Peyer's patch (tissue), 4 donors: ENCODE measurements around the gene PIGX. TPM values are rescaled to one million over a fixed set of nuclear protein-coding genes. Genes with fewer than 3 reads are reported as not detected.
A peak's percentile ranks its signal among the peaks of the same experiment; 100 is the strongest.

ENCODE experiments used
- DNase-seq, 3 donors: peaks; one replicate each; pipeline ENCODE4 v3.0.0-alpha.2; 2017 to 2019
- H3K27ac ChIP-seq, 4 donors: fragments of 200-600 bp; sonication (generic); one replicate each; pipeline ENCODE4 v1.5.1; 2016 to 2019
- H3K27me3 ChIP-seq, 2 donors: fragments of 200-600 bp; sonication (generic); one replicate each; pipeline ENCODE4 v1.5.1; 2019
- H3K36me3 ChIP-seq, 3 donors: fragments of 200-600 bp; sonication (generic); one replicate each; pipeline ENCODE4 v1.5.1; 2016 to 2019
- H3K4me1 ChIP-seq, 4 donors: fragments of 200-600 bp; sonication (generic); one replicate each; pipeline ENCODE4 v1.5.1; 2016 to 2019
- H3K4me3 ChIP-seq, 4 donors: fragments of 200-600 bp; sonication (generic); 1 replicate in 3 of 4; 2 replicates in 1 of 4; pipeline ENCODE4 v1.5.1; 2016 to 2019; ENCODE audit warnings: mild to moderate bottlenecking in 1 of 4
- H3K9me3 ChIP-seq, 4 donors: fragments of 200-600 bp; sonication (generic); one replicate each; pipeline ENCODE4 v1.5.1; 2016 to 2019; ENCODE audit warnings: mild to moderate bottlenecking in 1 of 4
- POLR2A ChIP-seq, 2 donors: fragments of 450-650 bp; IDR thresholded peaks; one replicate each; pipeline ENCODE4 v1.5.1; 2017; ENCODE audit warnings: antibody characterized with exemption in 2 of 2, mild to moderate bottlenecking in 2 of 2, moderate library complexity in 2 of 2
- total RNA-seq, 4 donors: library from RNA; depleted of rRNA; stranded (reverse); fragments of >200 nt; gene quantifications; one replicate each; pipeline ENCODE4 v1.1.0, GENCODE V29; 2016
- TF ChIP-seq, protein P1 (sequence below), 6 experiments: fragments of 450-650 bp in 4 of 6; fragments of 200-600 bp in 2 of 6; sonication (generic) in 1 of 6; IDR thresholded peaks; one replicate each; pipeline ENCODE4 v1.5.1; 2017 to 2019; ENCODE audit warnings: antibody characterized with exemption in 6 of 6, mild to moderate bottlenecking in 3 of 6, moderate library complexity in 1 of 6

Gene PIGX
- total RNA-seq: 10 to 100 TPM in 3 of 4 donors, 1 to 10 TPM in 1; 9.4 to 26.1 (median 15.2) TPM

DNA sequence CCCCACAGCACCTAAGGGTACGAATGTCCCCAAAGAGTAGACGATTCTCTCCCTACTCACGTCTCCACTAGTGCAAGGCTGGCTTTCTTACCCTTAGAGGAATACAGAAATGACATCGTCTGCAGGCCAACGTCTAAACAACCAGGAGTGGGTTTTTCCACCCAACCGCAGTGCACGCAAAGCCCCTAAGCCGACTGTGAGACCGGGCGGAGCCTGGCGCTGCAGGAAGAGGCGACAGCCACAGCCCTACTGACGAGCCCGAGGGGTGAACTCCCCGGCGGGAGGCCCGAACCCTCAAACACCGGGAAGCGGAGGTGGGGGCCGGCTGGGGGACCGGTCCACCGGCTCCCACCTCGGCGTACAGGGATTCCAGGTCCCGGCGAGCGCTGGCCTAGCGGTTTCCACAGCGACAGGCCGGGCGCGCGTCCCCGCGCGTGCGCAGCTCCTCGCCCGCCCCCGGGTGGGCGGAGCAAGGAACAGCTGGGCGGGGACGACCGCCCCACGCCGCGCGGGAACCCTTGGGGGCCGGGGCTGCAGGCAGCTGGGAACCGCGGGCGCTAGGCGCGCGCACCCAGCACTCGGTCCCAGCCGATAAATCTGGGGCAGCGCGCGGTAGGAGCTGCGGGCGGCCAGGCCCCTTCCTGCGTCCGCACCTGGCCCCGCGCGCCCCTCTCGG lies at the start of gene PIGX, which contains the start of gene CEP19:
Gene PIGX, plus strand, starts transcription at position 540 of the 676 bp plus-strand sequence.
Gene CEP19, minus strand, starts transcription at position 413 of the 676 bp plus-strand sequence. CDS start 3,593 bp downstream, outside the sequence.
- Histone ChIP-seq H3K36me3 (no peaks in the 10 kb centered on the region), H3K27ac (peak within 1 kb of the TSS; percentile 82 to 98 (median 94)), H3K4me3 (peak within 1 kb of the TSS; percentile 46 to 97 (median 88)), H3K9me3 (no peaks in the 10 kb centered on the region), H3K4me1 (peaks cover 0 to 6% (median 2%) of the 10 kb centered on the region in 4 donors), H3K27me3 (no peaks in the 10 kb centered on the region)
- TF ChIP-seq, protein P1, sequence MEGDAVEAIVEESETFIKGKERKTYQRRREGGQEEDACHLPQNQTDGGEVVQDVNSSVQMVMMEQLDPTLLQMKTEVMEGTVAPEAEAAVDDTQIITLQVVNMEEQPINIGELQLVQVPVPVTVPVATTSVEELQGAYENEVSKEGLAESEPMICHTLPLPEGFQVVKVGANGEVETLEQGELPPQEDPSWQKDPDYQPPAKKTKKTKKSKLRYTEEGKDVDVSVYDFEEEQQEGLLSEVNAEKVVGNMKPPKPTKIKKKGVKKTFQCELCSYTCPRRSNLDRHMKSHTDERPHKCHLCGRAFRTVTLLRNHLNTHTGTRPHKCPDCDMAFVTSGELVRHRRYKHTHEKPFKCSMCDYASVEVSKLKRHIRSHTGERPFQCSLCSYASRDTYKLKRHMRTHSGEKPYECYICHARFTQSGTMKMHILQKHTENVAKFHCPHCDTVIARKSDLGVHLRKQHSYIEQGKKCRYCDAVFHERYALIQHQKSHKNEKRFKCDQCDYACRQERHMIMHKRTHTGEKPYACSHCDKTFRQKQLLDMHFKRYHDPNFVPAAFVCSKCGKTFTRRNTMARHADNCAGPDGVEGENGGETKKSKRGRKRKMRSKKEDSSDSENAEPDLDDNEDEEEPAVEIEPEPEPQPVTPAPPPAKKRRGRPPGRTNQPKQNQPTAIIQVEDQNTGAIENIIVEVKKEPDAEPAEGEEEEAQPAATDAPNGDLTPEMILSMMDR (IDR thresholded peaks at IDR 0.05): peak in 3 of 6 experiments; percentile 45 to 57 (median 45)
- peak; percentile 67 to 75 for TF ChIP-seq POLR2A (IDR thresholded peaks at IDR 0.05)
- DNase-seq: peak; percentile 78 to 92 (median 92)

DNA sequence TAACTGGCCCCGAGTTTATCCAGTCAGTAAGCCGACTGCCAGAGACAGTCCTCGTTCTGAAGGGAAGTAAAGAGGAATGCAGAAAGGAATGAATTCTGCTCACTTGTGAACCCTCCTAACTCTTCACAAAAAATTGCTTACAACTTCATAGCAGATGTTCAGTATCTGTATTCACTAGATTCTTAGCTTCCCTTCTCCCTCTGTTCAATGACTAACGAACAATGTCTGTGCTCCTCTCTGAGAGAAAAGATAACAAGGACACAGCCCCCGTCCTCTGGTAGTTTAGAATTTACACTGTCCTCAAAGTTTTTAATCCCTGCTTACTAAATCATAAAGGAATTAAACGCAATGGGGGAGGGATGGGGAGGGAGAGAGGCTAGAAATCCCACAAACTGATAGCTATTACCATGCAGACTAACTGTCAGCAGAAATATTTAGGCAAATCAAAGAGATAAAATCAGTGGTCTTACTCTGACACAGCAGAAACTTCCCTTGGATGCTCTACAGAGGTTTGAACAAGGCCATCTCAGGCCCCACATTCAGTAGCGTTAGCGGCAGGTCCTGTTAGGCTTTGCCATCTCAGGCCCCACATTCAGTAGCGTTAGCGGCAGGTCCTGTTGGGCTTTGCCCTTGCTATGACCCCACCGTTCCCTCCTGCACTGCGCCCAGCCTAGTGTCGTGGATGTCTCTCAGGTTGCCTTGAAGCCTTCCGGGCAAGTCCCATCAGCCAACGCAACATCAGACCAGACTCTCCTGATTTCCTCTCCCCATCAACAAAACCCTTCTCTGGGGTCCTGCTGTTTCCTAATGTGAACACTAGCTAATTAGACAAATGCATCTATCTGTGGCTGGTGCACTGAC lies 49.2 kb upstream of the PIGX start:
- H3K4me3 ChIP-seq: no peak overlapping the region
- H3K4me1 ChIP-seq: no peaks in the 10 kb centered on the region
- no peak for DNase-seq
- no peaks in the 10 kb centered on the region for H3K36me3 ChIP-seq
- H3K9me3 ChIP-seq: no peaks in the 10 kb centered on the region
- H3K27ac ChIP-seq: no peak overlapping the region
- no peaks in the 10 kb centered on the region for H3K27me3 ChIP-seq
- TF ChIP-seq, protein P1 (IDR thresholded peaks at IDR 0.05): no peak
- TF ChIP-seq POLR2A (IDR thresholded peaks at IDR 0.05): no peak

DNA sequence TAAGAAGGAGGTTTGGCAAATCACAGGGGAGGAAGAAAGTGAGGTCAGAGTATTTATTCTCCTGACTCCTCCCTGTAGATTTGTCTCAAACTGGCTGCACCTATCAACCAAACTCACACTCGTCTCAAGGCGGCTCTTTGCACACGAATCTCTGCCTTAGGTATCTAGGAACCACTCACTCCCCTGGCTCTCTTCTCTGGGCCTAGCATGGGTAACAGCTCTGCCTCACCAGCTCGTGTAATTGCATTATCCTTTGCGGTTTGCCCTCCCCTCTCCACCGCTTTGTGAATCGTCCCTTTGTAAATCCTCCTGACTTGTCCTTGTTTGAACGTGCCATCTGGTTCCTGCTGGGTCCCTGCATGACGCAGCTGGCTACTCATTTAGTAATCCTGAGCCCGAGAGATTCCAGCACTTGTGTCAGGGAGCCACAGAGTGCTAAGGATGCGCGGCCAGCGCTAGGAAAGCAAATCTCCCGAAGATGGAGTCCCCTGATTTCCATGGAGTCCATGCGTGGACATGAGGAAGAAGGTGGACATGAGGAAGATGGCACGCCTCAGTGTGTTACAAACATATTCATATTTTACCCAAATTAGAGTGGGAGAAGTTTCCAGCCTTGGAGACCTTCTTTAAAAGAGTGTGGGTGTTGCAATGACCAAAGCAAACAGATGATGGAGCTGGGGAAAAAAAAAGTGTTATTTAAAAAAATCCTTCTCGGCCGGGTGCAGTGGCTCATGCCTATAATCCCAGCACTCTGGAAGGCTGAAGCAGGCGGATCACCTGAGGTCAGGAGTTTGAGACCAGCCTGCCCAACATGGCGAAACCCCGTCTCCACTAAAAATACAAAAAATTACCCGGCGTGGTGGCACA lies 45.9 kb upstream of the PIGX start:
- Histone ChIP-seq H3K27ac (no peak overlapping the region), H3K36me3 (no peaks in the 10 kb centered on the region), H3K4me3 (no peak overlapping the region), H3K9me3 (no peaks in the 10 kb centered on the region), H3K27me3 (no peaks in the 10 kb centered on the region), H3K4me1 (no peaks in the 10 kb centered on the region)
- TF ChIP-seq, protein P1 (IDR thresholded peaks at IDR 0.05): no peak
- TF ChIP-seq POLR2A (IDR thresholded peaks at IDR 0.05): no peak
- no peak for DNase-seq

DNA sequence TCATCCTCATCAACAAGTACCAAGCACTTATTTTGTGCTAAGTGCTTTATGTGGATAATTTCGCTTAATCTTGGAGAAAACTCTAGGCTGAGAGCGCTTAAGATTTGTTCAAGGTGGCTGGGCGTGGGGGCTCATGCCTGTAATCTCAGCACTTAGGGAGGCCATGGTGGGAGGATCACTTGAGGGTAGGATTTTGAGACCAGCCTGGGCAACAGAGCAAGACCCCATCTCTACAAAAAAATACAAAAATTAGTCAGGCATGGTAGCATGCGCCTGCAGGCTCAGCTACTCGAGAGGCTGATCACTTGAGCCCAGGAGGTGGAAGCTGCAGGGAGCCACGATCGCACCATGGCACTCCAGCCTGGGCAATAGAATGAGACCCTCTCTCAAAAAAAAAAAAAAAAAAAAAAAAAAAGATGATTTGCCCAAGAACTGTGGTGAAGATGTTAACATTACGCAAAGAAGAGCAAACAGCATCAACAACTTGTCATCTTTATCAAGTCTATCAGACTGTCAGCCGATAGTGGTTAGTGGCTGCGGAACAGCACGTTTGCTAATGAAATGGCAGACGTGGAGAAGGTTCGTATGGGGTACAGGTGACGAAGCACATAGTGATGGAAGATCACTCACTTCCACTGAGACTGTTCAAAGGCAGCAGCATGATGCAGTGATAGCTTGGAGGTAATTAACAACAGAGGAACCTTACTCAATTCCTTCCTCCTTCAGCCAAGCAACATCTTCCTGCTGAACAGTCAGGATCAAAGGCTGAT lies 44.9 kb upstream of the PIGX start:
- Histone ChIP-seq H3K9me3 (no peaks in the 10 kb centered on the region), H3K27ac (no peak overlapping the region), H3K4me3 (no peak overlapping the region), H3K36me3 (no peaks in the 10 kb centered on the region), H3K27me3 (no peaks in the 10 kb centered on the region), H3K4me1 (no peaks in the 10 kb centered on the region)
- no peak for DNase-seq
- no peak for TF ChIP-seq POLR2A (IDR thresholded peaks at IDR 0.05)
- TF ChIP-seq, protein P1 (IDR thresholded peaks at IDR 0.05): no peak
